GM23338 (cell line): ENCODE data around the gene HAUS5. TPM values are rescaled to one million over a fixed set of nuclear protein-coding genes. Genes with fewer than 3 reads are reported as not detected.

Experiments
- ATAC-seq: fragments of 200-7000 bp; cut with Tn5 transposase; 3 replicates; pipeline ENCODE4 v1.9.1; 2020
- DNase-seq: peaks from one replicate; pipeline ENCODE4 v3.0.0-alpha.2; 2015; ENCODE audit warnings: low spot score
- H2AFZ ChIP-seq: fragments of 200-600 bp; sonication (generic); 2 replicates; pipeline ENCODE4 v1.8.0; 2016; ENCODE audit warnings: antibody characterized with exemption, mild to moderate bottlenecking, moderate library complexity
- H3F3A ChIP-seq: fragments of 200-600 bp; sonication (generic); replicated peaks from 2 replicates; pipeline ENCODE4 v1.8.0; 2017; ENCODE audit warnings: antibody characterized with exemption, mixed run types, low read depth
- H3K27ac ChIP-seq: fragments of 200-600 bp; sonication (generic); 2 replicates; pipeline ENCODE4 v1.6.1; 2016; ENCODE audit warnings: low read depth
- H3K27me3 ChIP-seq: fragments of 200-600 bp; sonication (generic); 2 replicates; pipeline ENCODE4 v1.8.0; 2016; ENCODE audit warnings: mild to moderate bottlenecking, mixed run types, moderate library complexity; ENCODE audit not compliant: insufficient read depth
- H3K36me3 ChIP-seq: fragments of 200-600 bp; sonication (generic); 2 replicates; pipeline ENCODE4 v1.8.0; 2016; ENCODE audit warnings: mild to moderate bottlenecking; ENCODE audit not compliant: insufficient read depth
- H3K4me1 ChIP-seq: fragments of 200-600 bp; sonication (generic); 2 replicates; pipeline ENCODE4 v1.8.0; 2016; ENCODE audit warnings: mild to moderate bottlenecking, moderate library complexity; ENCODE audit not compliant: insufficient read depth
- H3K4me2 ChIP-seq: fragments of 200-600 bp; sonication (generic); 2 replicates; pipeline ENCODE4 v1.7.1; 2017; ENCODE audit warnings: mixed run types
- H3K4me3 ChIP-seq: fragments of 200-600 bp; sonication (generic); 2 replicates; pipeline ENCODE4 v1.6.1; 2016; ENCODE audit warnings: mixed run types
- H3K79me2 ChIP-seq: fragments of 200-600 bp; sonication (generic); replicated peaks from 2 replicates; pipeline ENCODE4 v1.8.0; 2017; ENCODE audit warnings: mild to moderate bottlenecking; ENCODE audit not compliant: insufficient read depth
- H3K9me2 ChIP-seq: fragments of 200-600 bp; sonication (generic); 2 replicates; pipeline ENCODE4 v1.8.0; 2017; ENCODE audit not compliant: insufficient read depth
- H4K20me1 ChIP-seq: fragments of 200-600 bp; sonication (generic); replicated peaks from 2 replicates; pipeline ENCODE4 v1.8.0; 2017; ENCODE audit warnings: mild to moderate bottlenecking; ENCODE audit not compliant: insufficient read depth
- H3K27ac Mint-ChIP-seq: 2 replicates; pipeline ENCODE4 v1.8.0; 2020; ENCODE audit warnings: inconsistent platforms, mild to moderate bottlenecking, moderate library complexity, mixed read lengths
- H3K27me3 Mint-ChIP-seq: 3 replicates; pipeline ENCODE4 v1.8.0; 2022; ENCODE audit warnings: low read depth, mild to moderate bottlenecking, moderate library complexity, mixed read lengths, inconsistent platforms; ENCODE audit not compliant: insufficient read depth, poor library complexity
- H3K36me3 Mint-ChIP-seq: 3 replicates; pipeline ENCODE4 v1.8.0; 2021; ENCODE audit warnings: low read depth, mild to moderate bottlenecking, inconsistent platforms, moderate library complexity, mixed read lengths
- H3K4me1 Mint-ChIP-seq: 3 replicates; pipeline ENCODE4 v1.8.0; 2020; ENCODE audit warnings: mild to moderate bottlenecking, inconsistent platforms, mixed read lengths
- H3K4me3 Mint-ChIP-seq: 3 replicates; pipeline ENCODE4 v1.8.0; 2021; ENCODE audit warnings: moderate library complexity, mild to moderate bottlenecking, inconsistent platforms, mixed read lengths
- H3K9me3 Mint-ChIP-seq: 3 replicates; pipeline ENCODE4 v1.8.0; 2020; ENCODE audit warnings: moderate library complexity, mild to moderate bottlenecking, inconsistent platforms, mixed read lengths
- CREB1 ChIP-seq: fragments of 250-450 bp; sonication (Bioruptor Pico); IDR thresholded peaks from 2 replicates; pipeline ENCODE4 v1.5.0; 2020; ENCODE audit warnings: low read depth, mild to moderate bottlenecking, moderate library complexity
- ETS1 ChIP-seq: IDR thresholded peaks from 2 replicates; pipeline ENCODE4 v1.6.1; 2016; ENCODE audit warnings: antibody characterized with exemption
- JUNB ChIP-seq: IDR thresholded peaks from one replicate; pipeline ENCODE4 v1.6.1; 2016; ENCODE audit warnings: antibody characterized with exemption; ENCODE audit not compliant: unreplicated experiment
- NANOG ChIP-seq: IDR thresholded peaks from 2 replicates; pipeline ENCODE4 v1.6.1; 2016; ENCODE audit warnings: antibody characterized with exemption, borderline replicate concordance
- ZNF114 ChIP-seq: fragments of 250-450 bp; sonication (Bioruptor Pico); IDR thresholded peaks from 2 replicates; pipeline ENCODE4 v1.5.0; 2020; ENCODE audit warnings: mild to moderate bottlenecking, moderate library complexity
- ZNF331 ChIP-seq: fragments of 250-450 bp; sonication (Bioruptor Pico); IDR thresholded peaks from 2 replicates; pipeline ENCODE4 v1.5.0; 2020; ENCODE audit warnings: low read depth, mild to moderate bottlenecking, moderate library complexity
- ZNF462 ChIP-seq: fragments of 250-450 bp; sonication (Bioruptor Pico); IDR thresholded peaks from 2 replicates; pipeline ENCODE4 v1.5.0; 2020; ENCODE audit warnings: mild to moderate bottlenecking, moderate library complexity
- polyA plus RNA-seq: library from polyadenylated mRNA; unstranded; fragments of >200 nt; fragmentation: Nextera tagmentation; extraction: Ambion mirVana; gene quantifications from 2 replicates; pipeline ENCODE4 v1.2.1, GENCODE V29; 2016
- total RNA-seq: library from RNA; depleted of rRNA; stranded (reverse); fragments of >200 nt; shearing (Covaris generic); gene quantifications from 2 replicates; pipeline ENCODE4 v1.2.3, GENCODE V29; 2014

The HAUS5 gene
- total and polyA plus RNA-seq, 2 experiments from 2014 or later: 21.9 to 23.2 TPM

- Histone ChIP-seq H3F3A (no peaks in the 10 kb centered on the region), H2AFZ (no peak overlapping the region), H3K9me2 (no peaks in the 10 kb centered on the region), H4K20me1 (no peaks in the 10 kb centered on the region), H3K27me3 (no peaks in the 10 kb centered on the region), H3K79me2 (no peaks in the 10 kb centered on the region), H3K36me3 (peaks cover 5% of the 10 kb centered on the region; the same call in 1 of the 2 replicates), H3K4me2 (no peak overlapping the region), H3K4me3 (no peak overlapping the region), H3K27ac (no peak overlapping the region), H3K4me1 (no peaks in the 10 kb centered on the region)
- H3K4me1 Mint-ChIP-seq: no peaks in the 10 kb centered on the region
- no peak overlapping the region for H3K27ac Mint-ChIP-seq
- peaks cover 47% of the 10 kb centered on the region for H3K9me3 Mint-ChIP-seq
- H3K36me3 Mint-ChIP-seq: peaks cover 26% of the 10 kb centered on the region
- TF ChIP-seq ZNF331 (no peak), ZNF462 (CRISPR knock-in tag) (no peak), CREB1 (CRISPR knock-in tag) (no peak), JUNB (no peak), ETS1 (no peak), ZNF114 (CRISPR knock-in tag) (no peak), NANOG (no peak)
- DNase-seq (no peak), ATAC-seq (no peak)
- peaks cover 8% of the 10 kb centered on the region for H3K27me3 Mint-ChIP-seq
- no peak overlapping the region for H3K4me3 Mint-ChIP-seq
These were observed 34.6 kb upstream of the HAUS5 start for GRCh38 chr19:35577918-35578317.
